ENCODE data around the gene TMEM175. TPM values are rescaled to one million over a fixed set of nuclear protein-coding genes. Genes with fewer than 3 reads are reported as not detected.

TMEM175 gene
- total RNA-seq, 1 donor from 2014 or later = 16.0 TPM

DNA sequence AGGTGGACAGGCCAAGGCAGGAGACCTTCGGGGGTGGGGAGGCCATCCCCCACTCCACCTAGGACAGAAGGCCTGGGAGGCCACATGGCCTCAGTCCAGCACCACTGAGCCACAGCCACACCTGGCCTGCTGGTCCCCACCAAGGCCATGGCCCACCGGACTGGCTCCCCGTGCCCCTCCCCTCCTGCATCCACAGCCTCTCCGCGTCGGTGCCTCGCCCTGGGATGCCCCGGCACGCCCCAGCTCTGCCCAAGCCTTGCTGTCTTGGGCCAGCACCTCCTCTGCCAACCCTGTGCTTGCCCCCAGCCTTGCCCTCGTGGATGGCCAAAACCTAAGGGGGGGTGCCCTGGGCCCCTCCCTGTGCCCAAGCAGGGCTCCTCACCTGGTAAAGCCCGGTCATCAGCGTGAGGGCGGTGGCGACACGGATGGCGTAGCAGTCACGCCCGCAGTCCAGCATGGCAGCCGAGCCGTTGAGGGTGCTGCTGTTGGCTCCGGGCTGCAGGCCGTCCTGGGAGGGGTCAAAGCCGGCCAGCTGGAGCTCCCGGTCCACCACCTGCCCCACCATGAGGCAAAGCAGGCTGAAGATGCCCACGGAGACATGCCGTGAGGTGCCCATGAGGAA is 58.6 kb downstream of the TMEM175 start:
- H3K36me3 ChIP-seq (ENCODE audit: control insufficient read depth, insufficient read depth, low read length) = no peaks in the 10 kb centered on the region
- H3K27me3 ChIP-seq (ENCODE audit: control insufficient read depth, insufficient read depth, low read length) = peaks cover 3% of the 10 kb centered on the region
- no peak for DNase-seq (ENCODE audit: low read depth)
- TF ChIP-seq, protein P1, sequence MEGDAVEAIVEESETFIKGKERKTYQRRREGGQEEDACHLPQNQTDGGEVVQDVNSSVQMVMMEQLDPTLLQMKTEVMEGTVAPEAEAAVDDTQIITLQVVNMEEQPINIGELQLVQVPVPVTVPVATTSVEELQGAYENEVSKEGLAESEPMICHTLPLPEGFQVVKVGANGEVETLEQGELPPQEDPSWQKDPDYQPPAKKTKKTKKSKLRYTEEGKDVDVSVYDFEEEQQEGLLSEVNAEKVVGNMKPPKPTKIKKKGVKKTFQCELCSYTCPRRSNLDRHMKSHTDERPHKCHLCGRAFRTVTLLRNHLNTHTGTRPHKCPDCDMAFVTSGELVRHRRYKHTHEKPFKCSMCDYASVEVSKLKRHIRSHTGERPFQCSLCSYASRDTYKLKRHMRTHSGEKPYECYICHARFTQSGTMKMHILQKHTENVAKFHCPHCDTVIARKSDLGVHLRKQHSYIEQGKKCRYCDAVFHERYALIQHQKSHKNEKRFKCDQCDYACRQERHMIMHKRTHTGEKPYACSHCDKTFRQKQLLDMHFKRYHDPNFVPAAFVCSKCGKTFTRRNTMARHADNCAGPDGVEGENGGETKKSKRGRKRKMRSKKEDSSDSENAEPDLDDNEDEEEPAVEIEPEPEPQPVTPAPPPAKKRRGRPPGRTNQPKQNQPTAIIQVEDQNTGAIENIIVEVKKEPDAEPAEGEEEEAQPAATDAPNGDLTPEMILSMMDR (IDR thresholded peaks at IDR 0.05; ENCODE audit: insufficient read depth, low read length, poor library complexity, severe bottlenecking) = no peak
- H3K4me3 ChIP-seq (ENCODE audit: low read depth, low read length) = no peak overlapping the region

DNA sequence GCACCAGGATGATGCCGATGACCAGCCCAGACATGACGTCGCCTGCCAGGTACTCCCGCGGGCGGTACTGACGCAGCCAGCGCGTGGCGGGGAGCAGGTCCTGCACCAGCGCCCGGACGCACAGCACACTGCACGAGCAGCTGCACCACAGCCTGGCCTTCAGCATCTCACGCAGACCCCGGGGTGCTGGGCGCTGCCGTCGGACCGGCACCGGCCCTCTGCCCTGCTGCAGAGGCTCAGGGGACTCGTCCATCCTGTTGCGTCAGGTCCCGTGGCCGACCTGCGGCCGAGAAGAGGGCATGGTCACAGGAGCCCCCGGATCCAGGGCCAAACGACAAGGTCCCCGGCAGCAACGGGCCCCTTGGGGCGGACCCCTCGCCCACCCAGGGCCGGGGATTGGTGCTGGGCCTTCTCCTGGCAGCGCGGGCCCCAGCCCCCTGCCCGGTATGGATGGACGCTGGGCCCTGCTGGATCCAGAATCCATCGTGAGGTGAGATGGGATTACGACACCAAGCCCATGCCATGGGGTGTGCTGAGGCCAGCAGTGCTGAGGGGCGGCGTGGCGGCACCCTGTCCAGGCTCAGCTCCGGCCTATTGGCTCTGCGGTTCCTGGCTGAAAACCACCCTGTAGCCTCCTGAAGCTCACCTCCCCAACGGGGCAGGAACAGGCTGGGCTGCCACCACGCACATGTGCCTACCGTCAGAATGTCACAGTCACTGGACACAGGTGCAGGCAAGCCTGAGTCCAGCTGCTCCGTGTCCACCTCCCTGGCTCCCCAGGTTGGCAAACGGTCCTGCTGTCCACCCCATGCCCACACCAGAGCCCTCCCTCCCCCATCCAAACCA is 59.4 kb downstream of the TMEM175 start:
- no peak overlapping the region for H3K4me3 ChIP-seq (ENCODE audit: low read depth, low read length)
- TF ChIP-seq, protein P1 (IDR thresholded peaks at IDR 0.05; ENCODE audit: insufficient read depth, low read length, poor library complexity, severe bottlenecking) = no peak
- no peaks in the 10 kb centered on the region for H3K36me3 ChIP-seq (ENCODE audit: control insufficient read depth, insufficient read depth, low read length)
- no peak for DNase-seq (ENCODE audit: low read depth)
- peaks cover 9% of the 10 kb centered on the region for H3K27me3 ChIP-seq (ENCODE audit: control insufficient read depth, insufficient read depth, low read length)

DNA sequence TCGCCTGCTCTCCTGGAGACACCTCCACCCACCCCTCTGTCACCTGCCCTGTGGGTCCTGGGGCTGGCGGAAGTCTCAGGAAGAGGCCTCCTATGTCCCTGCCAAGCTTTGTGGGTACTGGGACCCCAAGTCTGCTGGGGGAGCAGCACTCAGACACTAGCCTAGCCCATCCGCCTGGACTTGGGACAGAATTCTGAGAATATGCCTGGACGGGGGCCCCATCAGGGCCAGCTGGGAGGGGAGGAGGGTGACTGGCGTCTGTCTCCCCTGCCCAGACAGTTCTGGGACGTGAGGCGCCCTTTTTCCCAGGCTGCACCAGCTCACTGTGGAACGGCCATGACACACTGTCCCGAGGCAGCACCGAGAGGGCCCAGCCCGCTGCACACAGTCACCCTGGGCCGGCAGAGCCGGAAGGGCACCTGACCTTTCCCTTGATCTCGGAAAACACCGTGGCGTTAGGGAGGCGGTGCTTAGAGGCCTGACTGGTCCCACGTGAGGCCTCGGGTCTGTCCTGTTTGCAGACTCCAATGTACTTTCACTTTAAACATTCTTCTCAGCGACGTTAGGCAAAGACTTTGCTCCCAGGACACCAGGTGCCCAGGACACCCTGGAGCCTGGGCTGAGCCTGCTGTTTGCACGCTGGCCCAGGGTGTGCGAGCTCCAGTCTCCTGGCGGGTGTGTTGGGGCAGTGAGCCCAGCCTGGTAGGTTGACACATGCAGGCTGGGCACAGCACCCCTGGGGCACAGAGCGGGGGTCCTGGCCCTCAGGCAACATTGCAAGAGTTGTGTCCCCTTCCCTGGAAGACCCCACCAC is 60.2 kb downstream of the TMEM175 start:
- DNase-seq (ENCODE audit: low read depth) = no peak
- TF ChIP-seq, protein P1 (IDR thresholded peaks at IDR 0.05; ENCODE audit: insufficient read depth, low read length, poor library complexity, severe bottlenecking) = no peak
- peaks cover 15% of the 10 kb centered on the region for H3K27me3 ChIP-seq (ENCODE audit: control insufficient read depth, insufficient read depth, low read length)
- no peaks in the 10 kb centered on the region for H3K36me3 ChIP-seq (ENCODE audit: control insufficient read depth, insufficient read depth, low read length)
- H3K4me3 ChIP-seq (ENCODE audit: low read depth, low read length) = no peak overlapping the region

DNA sequence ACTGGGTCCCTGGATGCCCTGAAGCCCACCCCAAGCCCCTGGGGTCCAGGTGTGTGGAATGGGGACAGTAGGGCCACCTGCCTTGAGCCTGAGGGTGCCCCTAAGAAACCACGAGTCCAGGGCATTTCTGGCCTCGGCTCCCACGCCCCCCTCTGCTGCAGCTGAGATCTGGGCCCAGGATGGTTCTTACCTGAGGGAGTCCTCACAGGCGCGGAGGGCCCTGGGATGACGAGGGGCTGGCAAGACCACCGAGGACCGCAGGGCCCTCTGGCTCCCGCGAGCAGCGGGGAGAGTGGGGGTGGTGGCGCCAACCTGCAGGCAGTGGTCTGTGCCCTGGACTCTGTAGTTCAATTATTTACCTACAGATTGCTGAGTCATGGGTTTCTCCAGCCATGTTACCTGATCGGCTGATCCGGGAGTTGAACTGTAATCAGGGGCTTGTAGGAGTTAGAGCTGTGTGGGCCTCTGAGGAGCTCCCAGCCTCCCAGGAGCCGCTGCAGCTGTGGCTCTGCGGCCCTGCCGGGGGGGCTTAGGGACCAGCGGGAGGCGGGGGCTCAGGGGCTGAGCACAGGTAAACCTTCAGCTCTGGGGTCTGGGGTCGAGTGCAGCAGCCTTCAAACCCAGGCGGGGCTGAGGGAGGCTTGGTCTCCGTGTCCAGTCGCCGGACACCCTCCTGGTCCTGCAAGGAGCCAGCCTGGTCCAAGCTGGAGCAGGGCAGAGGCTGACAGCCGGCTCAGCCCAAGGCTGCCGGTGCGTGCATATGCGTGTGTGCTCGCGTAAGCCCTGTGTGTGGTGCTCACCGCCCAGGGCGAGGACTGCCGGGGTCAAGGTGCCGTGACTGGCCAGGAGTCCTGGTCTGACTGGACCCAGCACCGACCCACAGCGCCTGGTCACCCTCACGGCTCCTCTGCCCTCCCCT is 61.1 kb downstream of the TMEM175 start, which contains the start of gene SLC26A1:
Gene SLC26A1 (minus strand): TSS at position 294 of the 919 bp plus-strand sequence. CDS start 1,701 bp downstream, outside the sequence.
- H3K36me3 ChIP-seq (ENCODE audit: control insufficient read depth, insufficient read depth, low read length) = no peaks in the 10 kb centered on the region
- TF ChIP-seq, protein P1 (IDR thresholded peaks at IDR 0.05; ENCODE audit: insufficient read depth, low read length, poor library complexity, severe bottlenecking) = no peak
- H3K4me3 ChIP-seq (ENCODE audit: low read depth, low read length) = peak within 1 kb of the TSS; percentile 2
- DNase-seq (ENCODE audit: low read depth) = no peak
- H3K27me3 ChIP-seq (ENCODE audit: control insufficient read depth, insufficient read depth, low read length) = peaks cover 24% of the 10 kb centered on the region

Measured in kidney epithelial cell (primary cell).